H1 (cell line): ENCODE results near the gene OR4D6. TPM values are rescaled to one million over a fixed set of nuclear protein-coding genes. Genes with fewer than 3 reads are reported as not detected.

ENCODE experiments used
- CTCF ChIA-PET: fragments of 300-600 bp; sonication (Branson Sonifier 250); formaldehyde crosslinking; loops from one replicate; lab custom pipeline; 2021; ENCODE audit not compliant: partially characterized antibody; lab: Charles Lee
- POLR2A ChIA-PET: fragments of 300-600 bp; sonication (Branson Sonifier 250); formaldehyde crosslinking; loops from one replicate; lab custom pipeline; 2021; ENCODE audit warnings: inconsistent platforms; ENCODE audit not compliant: partially characterized antibody; lab: Charles Lee
- DNase-seq, 2 experiments: peaks; one replicate each; pipeline versions ENCODE4 v3.0.0 to v3.0.0-alpha.2; 2010 to 2022; ENCODE audit warnings: low spot score in 2 of 2, low read depth in 1 of 2, mixed read lengths in 1 of 2
- FAIRE-seq: peaks from 2 replicates; lab custom pipeline; 2011; peaks lifted over from hg19 to GRCh38; lab: Jason Lieb, UNC
- H2AFZ ChIP-seq: 2 replicates; pipeline ENCODE4 v1.8.1; 2012; ENCODE audit warnings: low read length, inconsistent platforms
- H2AK5ac ChIP-seq: 2 replicates; pipeline ENCODE4 v1.6.1; 2013; ENCODE audit warnings: low read depth, low read length
- H2BK120ac ChIP-seq: replicated peaks from 2 replicates; pipeline ENCODE3; 2013; ENCODE audit warnings: low read depth, low read length, inconsistent platforms
- H2BK12ac ChIP-seq: 2 replicates; pipeline ENCODE4 v1.6.1; 2013; ENCODE audit warnings: low read depth, low read length
- H2BK15ac ChIP-seq: 2 replicates; pipeline ENCODE4 v1.6.1; 2013; ENCODE audit warnings: low read length
- H2BK20ac ChIP-seq: 2 replicates; pipeline ENCODE4 v1.6.1; 2013; ENCODE audit warnings: low read length
- H2BK5ac ChIP-seq: 2 replicates; pipeline ENCODE4 v1.6.1; 2013; ENCODE audit warnings: low read depth, low read length
- H3K14ac ChIP-seq: 2 replicates; pipeline ENCODE4 v1.6.1; 2013; ENCODE audit warnings: inconsistent platforms; ENCODE audit not compliant: insufficient read length
- H3K18ac ChIP-seq: 2 replicates; pipeline ENCODE4 v1.6.1; 2013; ENCODE audit warnings: low read length; ENCODE audit errors: extremely low read depth
- H3K23ac ChIP-seq: 2 replicates; pipeline ENCODE4 v1.6.1; 2013; ENCODE audit warnings: inconsistent platforms; ENCODE audit not compliant: insufficient read length
- H3K23me2 ChIP-seq: 2 replicates; pipeline ENCODE4 v1.6.1; 2013; ENCODE audit warnings: low read depth, low read length
- H3K27ac ChIP-seq: 2 replicates; pipeline ENCODE4 v1.6.1; 2011; ENCODE audit warnings: low read depth, low read length, inconsistent platforms
- H3K27me3 ChIP-seq, 4 experiments: replicated peaks in 1 of 4; 1 replicate in 1 of 4; 2 replicates in 3 of 4; pipeline versions ENCODE4 v1.6.1 to v1.8.1; 2011 to 2013; ENCODE audit warnings: low read length in 3 of 4, mild to moderate bottlenecking in 3 of 4, inconsistent platforms in 2 of 4, mixed read lengths in 2 of 4, moderate library complexity in 1 of 4; ENCODE audit not compliant: control insufficient read depth in 3 of 4, insufficient read depth in 3 of 4; ENCODE audit errors: extremely low read depth in 1 of 4
- H3K36me3 ChIP-seq, 4 experiments: 2 replicates each; pipeline versions ENCODE4 v1.6.1 to v1.8.1; 2011 to 2013; ENCODE audit warnings: mild to moderate bottlenecking in 4 of 4, low read length in 3 of 4, moderate library complexity in 2 of 4, control low read depth in 1 of 4, inconsistent platforms in 1 of 4; ENCODE audit not compliant: insufficient read depth in 4 of 4, control insufficient read depth in 2 of 4
- H3K4ac ChIP-seq: replicated peaks from 2 replicates; pipeline ENCODE3; 2013; ENCODE audit warnings: low read length, low read depth, mixed read lengths, inconsistent platforms; ENCODE audit not compliant: insufficient read length
- H3K4me1 ChIP-seq, 4 experiments: replicated peaks in 1 of 4; 1 replicate in 1 of 4; 2 replicates in 3 of 4; pipeline versions ENCODE4 v1.6.1 to v1.8.1; 2011 to 2013; ENCODE audit warnings: low read length in 3 of 4, inconsistent platforms in 2 of 4, mixed read lengths in 1 of 4; ENCODE audit not compliant: insufficient read depth in 4 of 4, control insufficient read depth in 3 of 4
- H3K4me2 ChIP-seq, 2 experiments: 2 replicates each; pipeline versions ENCODE4 v1.6.1 to v1.8.1; 2011 to 2013; ENCODE audit warnings: low read depth in 2 of 2, low read length in 2 of 2, control low read depth in 1 of 2, inconsistent platforms in 1 of 2, mild to moderate bottlenecking in 1 of 2; ENCODE audit not compliant: insufficient read depth in 1 of 2
- H3K4me3 ChIP-seq, 4 experiments: fragments of 200-600, 300-600 bp in 1 of 4; sonication (generic), shearing (Covaris generic), sonication (Bioruptor Twin) in 1 of 4; 2 replicates each; pipeline versions ENCODE4 v1.5.1 to v1.8.1; 2011 to 2016; ENCODE audit warnings: low read length in 4 of 4, low read depth in 3 of 4, control low read depth in 2 of 4, inconsistent platforms in 2 of 4, mild to moderate bottlenecking in 2 of 4, mixed read lengths in 1 of 4, moderate library complexity in 1 of 4; ENCODE audit not compliant: insufficient read depth in 2 of 4; ENCODE audit errors: extremely low read depth in 1 of 4
- H3K56ac ChIP-seq: replicated peaks from 2 replicates; pipeline ENCODE3; 2013; ENCODE audit warnings: low read depth, mild to moderate bottlenecking, mixed read lengths, low read length, inconsistent platforms; ENCODE audit not compliant: insufficient read length
- H3K79me1 ChIP-seq: 2 replicates; pipeline ENCODE4 v1.6.1; 2013; ENCODE audit warnings: low read depth, low read length, control low read depth
- H3K79me2 ChIP-seq, 2 experiments: 2 replicates each; pipeline versions ENCODE4 v1.6.1 to v1.8.1; 2012 to 2013; ENCODE audit warnings: low read length in 2 of 2, mild to moderate bottlenecking in 2 of 2, inconsistent platforms in 1 of 2; ENCODE audit not compliant: insufficient read depth in 2 of 2, control insufficient read depth in 1 of 2
- H3K9ac ChIP-seq, 4 experiments: replicated peaks in 1 of 4; 1 replicate in 1 of 4; 2 replicates in 3 of 4; pipeline versions ENCODE4 v1.6.1 to v1.8.1; 2011 to 2013; ENCODE audit warnings: low read depth in 3 of 4, low read length in 3 of 4, control low read depth in 2 of 4, mild to moderate bottlenecking in 2 of 4, moderate library complexity in 2 of 4, inconsistent platforms in 1 of 4; ENCODE audit errors: extremely low read depth in 1 of 4
- H3K9me3 ChIP-seq, 2 experiments: 2 replicates each; pipeline versions ENCODE4 v1.6.1 to v1.8.1; 2012 to 2013; ENCODE audit warnings: mild to moderate bottlenecking in 2 of 2, moderate library complexity in 2 of 2, control low read depth in 1 of 2, inconsistent platforms in 1 of 2, low read depth in 1 of 2, low read length in 1 of 2, mixed read lengths in 1 of 2; ENCODE audit not compliant: insufficient read depth in 2 of 2
- H4K20me1 ChIP-seq, 2 experiments: replicated peaks in 1 of 2; 2 replicates each; pipeline versions ENCODE3 to v1.8.1; 2011 to 2013; ENCODE audit warnings: inconsistent platforms in 2 of 2, low read length in 2 of 2, mild to moderate bottlenecking in 1 of 2; ENCODE audit not compliant: insufficient read depth in 2 of 2, control insufficient read depth in 1 of 2
- H4K5ac ChIP-seq: 2 replicates; pipeline ENCODE4 v1.6.1; 2013; ENCODE audit warnings: low read length, low read depth, mixed read lengths, inconsistent platforms; ENCODE audit not compliant: insufficient read length
- H4K8ac ChIP-seq: 2 replicates; pipeline ENCODE4 v1.8.0; 2013; ENCODE audit warnings: mild to moderate bottlenecking, moderate library complexity, low read length, inconsistent platforms; ENCODE audit not compliant: insufficient read depth; ENCODE audit errors: extremely low read depth
- H4K91ac ChIP-seq: replicated peaks from 2 replicates; pipeline ENCODE3; 2013; ENCODE audit warnings: low read length, mixed read lengths, inconsistent platforms; ENCODE audit not compliant: insufficient read length
- CEBPB ChIP-seq: IDR thresholded peaks from 2 replicates; pipeline ENCODE4 v1.6.1; 2012; ENCODE audit warnings: low read depth, low read length
- KDM5A ChIP-seq: fragments of 200-600 bp; IDR thresholded peaks from 2 replicates; pipeline ENCODE4 v1.7.1; 2012; ENCODE audit warnings: mild to moderate bottlenecking, low read length, inconsistent platforms, mixed read lengths
- WGBS, 2 experiments: shearing (Covaris generic) in 1 of 2; methylation state at CpG; one replicate each; pipeline versions ENCODE4 v1.1.6 to v1.1.7; 2013 to 2015; ENCODE audit warnings: low lambda C conversion rate in 2 of 2, mixed read lengths in 2 of 2, inconsistent platforms in 1 of 2, low coverage in 1 of 2, missing lambda C conversion rate in 1 of 2; ENCODE audit not compliant: insufficient replicate concordance in 2 of 2, insufficient coverage in 1 of 2, insufficient read length in 1 of 2; ENCODE audit errors: extremely low coverage in 1 of 2, missing lambda C conversion rate in 1 of 2; 5-methylcytosine and 5-hydroxymethylcytosine counted together
- polyA plus RNA-seq, 7 experiments: library from polyadenylated mRNA; depleted of rRNA in 3 of 7; stranded (reverse) in 5 of 7; unstranded in 2 of 7; fragments of >200 nt in 5 of 7; fragments of 200-250 nt in 2 of 7; gene quantifications; 1 replicate in 5 of 7; 2 replicates in 1 of 7; 4 replicates in 1 of 7; pipeline versions ENCODE4 v1.2.1 to v1.2.3, GENCODE V29; 2011 to 2013; ENCODE audit warnings: missing spikeins in 2 of 7, mixed read lengths in 2 of 7
- total RNA-seq: library from RNA; stranded (reverse); fragmentation: NEBNext Ultra II Directional; extraction: Animal tissue kit (Norgen Biotek cat#: 25700); gene quantifications from 2 replicates; pipeline ENCODE4 v1.2.1, GENCODE V29; 2021

Gene OR4D6
- total and polyA plus RNA-seq, 2 of the 8 experiments (the other 6 are each of a cell fraction or from before 2014, with no cell fraction given), result not detected

- H2BK15ac ChIP-seq, result no peak overlapping the region
- no peaks in the 10 kb centered on the region for H3K79me2 ChIP-seq
- no peak overlapping the region for H4K5ac ChIP-seq
- 84% methylated on average over 2 of the region's 2 CpGs; no CpG with 5 or more reads in 1 of the 2 experiments for WGBS, 2 experiments
- H3K36me3 ChIP-seq, result no peaks in the 10 kb centered on the region; a peak in 1 of 8 replicates
- H3K23me2 ChIP-seq, result no peaks in the 10 kb centered on the region
- TF ChIP-seq CEBPB (peak; percentile 35; the same call in 1 of the 2 replicates), KDM5A (no peak)
- no peak overlapping the region for H2BK120ac ChIP-seq
- H3K4me2 ChIP-seq, result no peak overlapping the region
- no peaks in the 10 kb centered on the region for H3K4me1 ChIP-seq
- no peak overlapping the region for H2BK5ac ChIP-seq
- H3K4me3 ChIP-seq, result no peak overlapping the region
- no peak overlapping the region for H3K27ac ChIP-seq
- no peak overlapping the region for H3K18ac ChIP-seq
- no peak overlapping the region for H3K23ac ChIP-seq
- H2AK5ac ChIP-seq, result no peak overlapping the region
- H3K79me1 ChIP-seq, result no peaks in the 10 kb centered on the region
- H2BK20ac ChIP-seq, result no peak overlapping the region
- no peak overlapping the region for H2AFZ ChIP-seq
- H2BK12ac ChIP-seq, result no peak overlapping the region
- H3K27me3 ChIP-seq, result no peaks in the 10 kb centered on the region
- H4K91ac ChIP-seq, result no peak overlapping the region
- H4K8ac ChIP-seq, result no peak overlapping the region
- ChIA-PET CTCF (interaction anchor here (1.6 kb wide), 1 partner anchor 148 kb away, joined by 5 read pairs; no protein-coding TSS in a partner anchor), POLR2A (no interaction called here)
- FAIRE-seq (no peak), DNase-seq (no peak)
- H3K14ac ChIP-seq, result no peak overlapping the region
- no peak overlapping the region for H3K9ac ChIP-seq
- H3K56ac ChIP-seq, result no peak overlapping the region
- peaks cover 13 to 16% of the 10 kb centered on the region in 2 experiments; a peak in 3 of 4 replicates for H3K9me3 ChIP-seq
- H3K4ac ChIP-seq, result no peak overlapping the region
- H4K20me1 ChIP-seq, result no peaks in the 10 kb centered on the region
These were observed 43.1 kb upstream of the OR4D6 start for GRCh38 chr11:59413646-59414045.
